ENCODE data around the gene ENDOV. TPM values are rescaled to one million over a fixed set of nuclear protein-coding genes. Genes with fewer than 3 reads are reported as not detected.

Gene ENDOV
- total and polyA plus RNA-seq, 8 donors, result 18.8 to 49.9 (median 40.6) TPM

- Histone ChIP-seq H3K9me3 (peaks cover 0 to 10% of the 10 kb centered on the region in 2 donors), H3K27me3 (peaks cover 44 to 100% of the 10 kb centered on the region in 2 donors), H3K4me3 (no peak overlapping the region), H3K36me3 (no peaks in the 10 kb centered on the region), H3K4me1 (peaks cover 9 to 11% of the 10 kb centered on the region in 2 donors), H3K27ac (no peak overlapping the region)
- ATAC-seq, result no peak
- intact Hi-C loops (cut with DNase I), result no loop called here
- no peak for TF ChIP-seq CTCF (IDR thresholded peaks at IDR 0.05)
- DNase-seq, result peak in 1 of 4 donors; percentile 50
Observed at GRCh38 chr17:80482555-80483308, 67.8 kb downstream of the ENDOV start.

GRCh38 chr17:80485846-80486245 lies 70.9 kb downstream of the ENDOV start:
- no peak for ATAC-seq
- Histone ChIP-seq H3K27ac (no peak overlapping the region), H3K4me3 (no peak overlapping the region), H3K27me3 (peaks cover 15 to 79% of the 10 kb centered on the region in 2 donors), H3K9me3 (peaks cover 0 to 10% of the 10 kb centered on the region in 2 donors), H3K4me1 (no peaks in the 10 kb centered on the region), H3K36me3 (no peaks in the 10 kb centered on the region)
- intact Hi-C loops (cut with DNase I), result no loop called here
- no peak for TF ChIP-seq CTCF (IDR thresholded peaks at IDR 0.05)
- peak in 1 of 4 donors; percentile 31 for DNase-seq

GRCh38 chr17:80486692-80487091 lies 71.7 kb downstream of the ENDOV start:
- Histone ChIP-seq H3K4me1 (no peaks in the 10 kb centered on the region), H3K36me3 (no peaks in the 10 kb centered on the region), H3K9me3 (peaks cover 0 to 10% of the 10 kb centered on the region in 2 donors), H3K27me3 (peaks cover 8 to 79% of the 10 kb centered on the region in 2 donors), H3K4me3 (no peak overlapping the region), H3K27ac (no peak overlapping the region)
- no peak for TF ChIP-seq CTCF (IDR thresholded peaks at IDR 0.05)
- ATAC-seq, result no peak
- intact Hi-C loops (cut with DNase I), result no loop called here
- peak in 1 of 4 donors; percentile 31 for DNase-seq

- DNase-seq, result peak in 1 of 4 donors; percentile 42
- H3K4me3 ChIP-seq, result no peak overlapping the region
- intact Hi-C loops (cut with DNase I), result no loop called here
- H3K9me3 ChIP-seq, result peaks cover 0 to 10% of the 10 kb centered on the region in 2 donors
- no peaks in the 10 kb centered on the region for H3K4me1 ChIP-seq
- no peak overlapping the region for H3K27ac ChIP-seq
- no peaks in the 10 kb centered on the region for H3K36me3 ChIP-seq
- no peak for TF ChIP-seq CTCF (IDR thresholded peaks at IDR 0.05)
- ATAC-seq, result no peak
- peaks cover 2 to 73% of the 10 kb centered on the region in 2 donors for H3K27me3 ChIP-seq
Observed at GRCh38 chr17:80487511-80487910, 72.5 kb downstream of the ENDOV start.

Small RNA genes within 50 kb of the gene (microRNA-seq; reads per million reads assigned to microRNA genes)
- gene MIR4730, result 0 to 0.34 reads per million in 2 donors

Other genes with a start within 250 kb of the ENDOV start
- 1 to 10 TPM in 1 of 2 donors, under 1 TPM in 1; 0.41 to 1.0 TPM for gene CARD14, start 245.1 kb upstream of the ENDOV start, total RNA-seq
- 1 to 10 TPM; 1.0 to 3.2 (median 2.1) TPM for gene CARD14, start 245.1 kb upstream of the ENDOV start, polyA plus RNA-seq (ENCODE audit: insufficient read length in 6 of 6)
- gene SGSH, start 194.8 kb upstream of the ENDOV start, total RNA-seq, result 10 to 100 TPM; 55.4 to 83.8 TPM
- 10 to 100 TPM; 40.8 to 52.4 (median 43.7) TPM for gene SGSH, start 194.8 kb upstream of the ENDOV start, polyA plus RNA-seq (ENCODE audit: insufficient read length in 6 of 6)
- 10 to 100 TPM; 31.9 to 36.0 TPM for gene SLC26A11, start 194.7 kb upstream of the ENDOV start, total RNA-seq
- gene SLC26A11, start 194.7 kb upstream of the ENDOV start, polyA plus RNA-seq (ENCODE audit: insufficient read length in 6 of 6), result 10 to 100 TPM; 22.3 to 29.5 (median 23.5) TPM
- gene RNF213, start 154.3 kb upstream of the ENDOV start, total RNA-seq, result 100 to 1,000 TPM; 212 to 264 TPM
- gene RNF213, start 154.3 kb upstream of the ENDOV start, polyA plus RNA-seq (ENCODE audit: insufficient read length in 6 of 6), result 100 to 1,000 TPM in 3 of 6 donors, 10 to 100 TPM in 3; 89.0 to 115 (median 100.0) TPM
- gene NPTX1, start 61.4 kb downstream of the ENDOV start, total RNA-seq, result under 1 TPM; 0.17 to 0.37 TPM
- gene NPTX1, start 61.4 kb downstream of the ENDOV start, polyA plus RNA-seq (ENCODE audit: insufficient read length in 6 of 6), result 1 to 10 TPM; 3.8 to 9.1 (median 7.8) TPM
- 10 to 100 TPM; 25.7 to 39.2 TPM for gene RPTOR, start 129.7 kb downstream of the ENDOV start, total RNA-seq
- 10 to 100 TPM; 14.2 to 25.8 (median 18.4) TPM for gene RPTOR, start 129.7 kb downstream of the ENDOV start, polyA plus RNA-seq (ENCODE audit: insufficient read length in 6 of 6)

Measured in left lung (tissue), 10 donors.